GM23338 (cell line): ENCODE measurements around the gene OMA1. TPM values are rescaled to one million over a fixed set of nuclear protein-coding genes. Genes with fewer than 3 reads are reported as not detected.
"Not testable (repeated sequence)": the region's sequence is repeated elsewhere in the genome, so short reads cannot be mapped to it uniquely, and the experiment has no call there.

Experiments
- ATAC-seq: fragments of 200-7000 bp; cut with Tn5 transposase; 3 replicates; pipeline ENCODE4 v1.9.1; 2020
- DNase-seq: peaks from one replicate; pipeline ENCODE4 v3.0.0-alpha.2; 2015; ENCODE audit warnings: low spot score
- H2AFZ ChIP-seq: fragments of 200-600 bp; sonication (generic); 2 replicates; pipeline ENCODE4 v1.8.0; 2016; ENCODE audit warnings: antibody characterized with exemption, mild to moderate bottlenecking, moderate library complexity
- H3F3A ChIP-seq: fragments of 200-600 bp; sonication (generic); replicated peaks from 2 replicates; pipeline ENCODE4 v1.8.0; 2017; ENCODE audit warnings: antibody characterized with exemption, mixed run types, low read depth
- H3K27ac ChIP-seq: fragments of 200-600 bp; sonication (generic); 2 replicates; pipeline ENCODE4 v1.6.1; 2016; ENCODE audit warnings: low read depth
- H3K27me3 ChIP-seq: fragments of 200-600 bp; sonication (generic); 2 replicates; pipeline ENCODE4 v1.8.0; 2016; ENCODE audit warnings: mild to moderate bottlenecking, mixed run types, moderate library complexity; ENCODE audit not compliant: insufficient read depth
- H3K36me3 ChIP-seq: fragments of 200-600 bp; sonication (generic); 2 replicates; pipeline ENCODE4 v1.8.0; 2016; ENCODE audit warnings: mild to moderate bottlenecking; ENCODE audit not compliant: insufficient read depth
- H3K4me1 ChIP-seq: fragments of 200-600 bp; sonication (generic); 2 replicates; pipeline ENCODE4 v1.8.0; 2016; ENCODE audit warnings: mild to moderate bottlenecking, moderate library complexity; ENCODE audit not compliant: insufficient read depth
- H3K4me2 ChIP-seq: fragments of 200-600 bp; sonication (generic); 2 replicates; pipeline ENCODE4 v1.7.1; 2017; ENCODE audit warnings: mixed run types
- H3K4me3 ChIP-seq: fragments of 200-600 bp; sonication (generic); 2 replicates; pipeline ENCODE4 v1.6.1; 2016; ENCODE audit warnings: mixed run types
- H3K79me2 ChIP-seq: fragments of 200-600 bp; sonication (generic); replicated peaks from 2 replicates; pipeline ENCODE4 v1.8.0; 2017; ENCODE audit warnings: mild to moderate bottlenecking; ENCODE audit not compliant: insufficient read depth
- H3K9me2 ChIP-seq: fragments of 200-600 bp; sonication (generic); 2 replicates; pipeline ENCODE4 v1.8.0; 2017; ENCODE audit not compliant: insufficient read depth
- H4K20me1 ChIP-seq: fragments of 200-600 bp; sonication (generic); replicated peaks from 2 replicates; pipeline ENCODE4 v1.8.0; 2017; ENCODE audit warnings: mild to moderate bottlenecking; ENCODE audit not compliant: insufficient read depth
- H3K27ac Mint-ChIP-seq: 2 replicates; pipeline ENCODE4 v1.8.0; 2020; ENCODE audit warnings: inconsistent platforms, mild to moderate bottlenecking, moderate library complexity, mixed read lengths
- H3K27me3 Mint-ChIP-seq: 3 replicates; pipeline ENCODE4 v1.8.0; 2022; ENCODE audit warnings: low read depth, mild to moderate bottlenecking, moderate library complexity, mixed read lengths, inconsistent platforms; ENCODE audit not compliant: insufficient read depth, poor library complexity
- H3K36me3 Mint-ChIP-seq: 3 replicates; pipeline ENCODE4 v1.8.0; 2021; ENCODE audit warnings: low read depth, mild to moderate bottlenecking, inconsistent platforms, moderate library complexity, mixed read lengths
- H3K4me1 Mint-ChIP-seq: 3 replicates; pipeline ENCODE4 v1.8.0; 2020; ENCODE audit warnings: mild to moderate bottlenecking, inconsistent platforms, mixed read lengths
- H3K4me3 Mint-ChIP-seq: 3 replicates; pipeline ENCODE4 v1.8.0; 2021; ENCODE audit warnings: moderate library complexity, mild to moderate bottlenecking, inconsistent platforms, mixed read lengths
- H3K9me3 Mint-ChIP-seq: 3 replicates; pipeline ENCODE4 v1.8.0; 2020; ENCODE audit warnings: moderate library complexity, mild to moderate bottlenecking, inconsistent platforms, mixed read lengths
- CREB1 ChIP-seq: fragments of 250-450 bp; sonication (Bioruptor Pico); IDR thresholded peaks from 2 replicates; pipeline ENCODE4 v1.5.0; 2020; ENCODE audit warnings: low read depth, mild to moderate bottlenecking, moderate library complexity
- ZNF331 ChIP-seq: fragments of 250-450 bp; sonication (Bioruptor Pico); IDR thresholded peaks from 2 replicates; pipeline ENCODE4 v1.5.0; 2020; ENCODE audit warnings: low read depth, mild to moderate bottlenecking, moderate library complexity
- polyA plus RNA-seq: library from polyadenylated mRNA; unstranded; fragments of >200 nt; fragmentation: Nextera tagmentation; extraction: Ambion mirVana; gene quantifications from 2 replicates; pipeline ENCODE4 v1.2.1, GENCODE V29; 2016
- total RNA-seq: library from RNA; depleted of rRNA; stranded (reverse); fragments of >200 nt; shearing (Covaris generic); gene quantifications from 2 replicates; pipeline ENCODE4 v1.2.3, GENCODE V29; 2014
- TF ChIP-seq, protein P1 (sequence below): IDR thresholded peaks from 2 replicates; pipeline ENCODE4 v1.6.1; 2016; ENCODE audit warnings: antibody characterized with exemption
- TF ChIP-seq, protein P2 (sequence below): fragments of 250-450 bp; sonication (Bioruptor Pico); IDR thresholded peaks from 2 replicates; pipeline ENCODE4 v1.5.0; 2020; ENCODE audit warnings: mild to moderate bottlenecking, moderate library complexity
- TF ChIP-seq, protein P3 (sequence below): IDR thresholded peaks from one replicate; pipeline ENCODE4 v1.6.1; 2018; ENCODE audit warnings: antibody characterized with exemption; ENCODE audit not compliant: unreplicated experiment

Gene OMA1
- total and polyA plus RNA-seq, 2 experiments from 2014 or later: 21.3 to 33.1 TPM

DNA sequence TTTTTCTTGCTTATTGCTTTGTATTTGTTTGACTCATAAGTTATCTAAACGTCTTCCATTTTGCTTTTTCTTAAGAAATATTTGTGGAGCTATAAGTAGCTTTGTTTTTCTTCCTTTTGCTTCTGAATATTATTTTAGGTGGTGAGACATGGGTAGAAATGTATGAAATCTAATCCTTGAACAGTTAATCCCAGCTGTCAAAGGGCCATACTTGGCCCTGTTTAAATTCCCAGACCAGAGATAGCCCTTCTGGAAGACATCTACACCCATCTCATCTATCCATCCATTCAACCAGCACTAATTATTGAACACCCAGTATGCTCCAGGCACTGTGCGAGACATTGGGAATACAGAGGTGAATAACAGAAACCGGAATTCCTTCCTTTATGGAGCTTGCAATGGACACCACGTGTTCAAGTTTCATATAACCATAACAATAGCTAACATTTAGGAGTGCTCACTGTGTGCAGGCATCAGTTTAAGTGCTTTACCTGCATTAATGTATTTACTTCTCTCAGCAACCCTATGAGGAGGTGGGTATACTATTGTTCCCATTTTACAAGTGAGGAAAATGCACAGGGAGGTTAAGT is 21.8 kb upstream of the OMA1 start (continued):
- TF ChIP-seq, protein P1, sequence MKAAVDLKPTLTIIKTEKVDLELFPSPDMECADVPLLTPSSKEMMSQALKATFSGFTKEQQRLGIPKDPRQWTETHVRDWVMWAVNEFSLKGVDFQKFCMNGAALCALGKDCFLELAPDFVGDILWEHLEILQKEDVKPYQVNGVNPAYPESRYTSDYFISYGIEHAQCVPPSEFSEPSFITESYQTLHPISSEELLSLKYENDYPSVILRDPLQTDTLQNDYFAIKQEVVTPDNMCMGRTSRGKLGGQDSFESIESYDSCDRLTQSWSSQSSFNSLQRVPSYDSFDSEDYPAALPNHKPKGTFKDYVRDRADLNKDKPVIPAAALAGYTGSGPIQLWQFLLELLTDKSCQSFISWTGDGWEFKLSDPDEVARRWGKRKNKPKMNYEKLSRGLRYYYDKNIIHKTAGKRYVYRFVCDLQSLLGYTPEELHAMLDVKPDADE: no peak
- TF ChIP-seq CREB1 (CRISPR knock-in tag): no peak

GRCh38 chr1:58566339-58566738 is 19.8 kb upstream of the OMA1 start:
- Mint-ChIP-seq H3K9me3 (peaks cover 2% of the 10 kb centered on the region; the same call in 1 of the 3 replicates), H3K4me1 (peaks cover 31% of the 10 kb centered on the region), H3K27ac (no peak overlapping the region), H3K36me3 (no peaks in the 10 kb centered on the region), H3K4me3 (no peak overlapping the region), H3K27me3 (no peaks in the 10 kb centered on the region)
- peak; percentile 81 for ATAC-seq
- H4K20me1 ChIP-seq: no peaks in the 10 kb centered on the region
- peak overlapping the region; percentile 17; the same call in 1 of the 2 replicates for H3K4me2 ChIP-seq
- no peaks in the 10 kb centered on the region for H3K27me3 ChIP-seq
- H3K79me2 ChIP-seq: no peaks in the 10 kb centered on the region
- peaks cover 31% of the 10 kb centered on the region for H3K4me1 ChIP-seq
- no peaks in the 10 kb centered on the region for H3K9me2 ChIP-seq
- peak; percentile 66 for DNase-seq
- H3K4me3 ChIP-seq: no peak overlapping the region
- no peak overlapping the region for H3K27ac ChIP-seq
- H3K36me3 ChIP-seq: no peaks in the 10 kb centered on the region
- TF ChIP-seq ZNF331 (CRISPR knock-in tag): no peak
- TF ChIP-seq, protein P2, sequence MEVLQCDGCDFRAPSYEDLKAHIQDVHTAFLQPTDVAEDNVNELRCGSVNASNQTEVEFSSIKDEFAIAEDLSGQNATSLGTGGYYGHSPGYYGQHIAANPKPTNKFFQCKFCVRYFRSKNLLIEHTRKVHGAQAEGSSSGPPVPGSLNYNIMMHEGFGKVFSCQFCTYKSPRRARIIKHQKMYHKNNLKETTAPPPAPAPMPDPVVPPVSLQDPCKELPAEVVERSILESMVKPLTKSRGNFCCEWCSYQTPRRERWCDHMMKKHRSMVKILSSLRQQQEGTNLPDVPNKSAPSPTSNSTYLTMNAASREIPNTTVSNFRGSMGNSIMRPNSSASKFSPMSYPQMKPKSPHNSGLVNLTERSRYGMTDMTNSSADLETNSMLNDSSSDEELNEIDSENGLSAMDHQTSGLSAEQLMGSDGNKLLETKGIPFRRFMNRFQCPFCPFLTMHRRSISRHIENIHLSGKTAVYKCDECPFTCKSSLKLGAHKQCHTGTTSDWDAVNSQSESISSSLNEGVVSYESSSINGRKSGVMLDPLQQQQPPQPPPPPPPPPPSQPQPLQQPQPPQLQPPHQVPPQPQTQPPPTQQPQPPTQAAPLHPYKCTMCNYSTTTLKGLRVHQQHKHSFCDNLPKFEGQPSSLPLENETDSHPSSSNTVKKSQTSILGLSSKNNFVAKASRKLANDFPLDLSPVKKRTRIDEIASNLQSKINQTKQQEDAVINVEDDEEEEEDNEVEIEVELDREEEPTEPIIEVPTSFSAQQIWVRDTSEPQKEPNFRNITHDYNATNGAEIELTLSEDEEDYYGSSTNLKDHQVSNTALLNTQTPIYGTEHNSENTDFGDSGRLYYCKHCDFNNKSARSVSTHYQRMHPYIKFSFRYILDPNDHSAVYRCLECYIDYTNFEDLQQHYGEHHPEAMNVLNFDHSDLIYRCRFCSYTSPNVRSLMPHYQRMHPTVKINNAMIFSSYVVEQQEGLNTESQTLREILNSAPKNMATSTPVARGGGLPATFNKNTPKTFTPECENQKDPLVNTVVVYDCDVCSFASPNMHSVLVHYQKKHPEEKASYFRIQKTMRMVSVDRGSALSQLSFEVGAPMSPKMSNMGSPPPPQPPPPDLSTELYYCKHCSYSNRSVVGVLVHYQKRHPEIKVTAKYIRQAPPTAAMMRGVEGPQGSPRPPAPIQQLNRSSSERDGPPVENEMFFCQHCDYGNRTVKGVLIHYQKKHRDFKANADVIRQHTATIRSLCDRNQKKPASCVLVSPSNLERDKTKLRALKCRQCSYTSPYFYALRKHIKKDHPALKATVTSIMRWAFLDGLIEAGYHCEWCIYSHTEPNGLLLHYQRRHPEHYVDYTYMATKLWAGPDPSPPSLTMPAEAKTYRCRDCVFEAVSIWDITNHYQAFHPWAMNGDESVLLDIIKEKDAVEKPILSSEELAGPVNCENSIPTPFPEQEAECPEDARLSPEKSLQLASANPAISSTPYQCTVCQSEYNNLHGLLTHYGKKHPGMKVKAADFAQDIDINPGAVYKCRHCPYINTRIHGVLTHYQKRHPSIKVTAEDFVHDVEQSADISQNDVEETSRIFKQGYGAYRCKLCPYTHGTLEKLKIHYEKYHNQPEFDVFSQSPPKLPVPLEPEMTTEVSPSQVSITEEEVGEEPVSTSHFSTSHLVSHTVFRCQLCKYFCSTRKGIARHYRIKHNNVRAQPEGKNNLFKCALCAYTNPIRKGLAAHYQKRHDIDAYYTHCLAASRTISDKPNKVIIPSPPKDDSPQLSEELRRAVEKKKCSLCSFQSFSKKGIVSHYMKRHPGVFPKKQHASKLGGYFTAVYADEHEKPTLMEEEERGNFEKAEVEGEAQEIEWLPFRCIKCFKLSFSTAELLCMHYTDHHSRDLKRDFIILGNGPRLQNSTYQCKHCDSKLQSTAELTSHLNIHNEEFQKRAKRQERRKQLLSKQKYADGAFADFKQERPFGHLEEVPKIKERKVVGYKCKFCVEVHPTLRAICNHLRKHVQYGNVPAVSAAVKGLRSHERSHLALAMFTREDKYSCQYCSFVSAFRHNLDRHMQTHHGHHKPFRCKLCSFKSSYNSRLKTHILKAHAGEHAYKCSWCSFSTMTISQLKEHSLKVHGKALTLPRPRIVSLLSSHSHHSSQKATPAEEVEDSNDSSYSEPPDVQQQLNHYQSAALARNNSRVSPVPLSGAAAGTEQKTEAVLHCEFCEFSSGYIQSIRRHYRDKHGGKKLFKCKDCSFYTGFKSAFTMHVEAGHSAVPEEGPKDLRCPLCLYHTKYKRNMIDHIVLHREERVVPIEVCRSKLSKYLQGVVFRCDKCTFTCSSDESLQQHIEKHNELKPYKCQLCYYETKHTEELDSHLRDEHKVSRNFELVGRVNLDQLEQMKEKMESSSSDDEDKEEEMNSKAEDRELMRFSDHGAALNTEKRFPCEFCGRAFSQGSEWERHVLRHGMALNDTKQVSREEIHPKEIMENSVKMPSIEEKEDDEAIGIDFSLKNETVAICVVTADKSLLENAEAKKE (CRISPR knock-in tag): peak; percentile 92
- TF ChIP-seq, protein P3, sequence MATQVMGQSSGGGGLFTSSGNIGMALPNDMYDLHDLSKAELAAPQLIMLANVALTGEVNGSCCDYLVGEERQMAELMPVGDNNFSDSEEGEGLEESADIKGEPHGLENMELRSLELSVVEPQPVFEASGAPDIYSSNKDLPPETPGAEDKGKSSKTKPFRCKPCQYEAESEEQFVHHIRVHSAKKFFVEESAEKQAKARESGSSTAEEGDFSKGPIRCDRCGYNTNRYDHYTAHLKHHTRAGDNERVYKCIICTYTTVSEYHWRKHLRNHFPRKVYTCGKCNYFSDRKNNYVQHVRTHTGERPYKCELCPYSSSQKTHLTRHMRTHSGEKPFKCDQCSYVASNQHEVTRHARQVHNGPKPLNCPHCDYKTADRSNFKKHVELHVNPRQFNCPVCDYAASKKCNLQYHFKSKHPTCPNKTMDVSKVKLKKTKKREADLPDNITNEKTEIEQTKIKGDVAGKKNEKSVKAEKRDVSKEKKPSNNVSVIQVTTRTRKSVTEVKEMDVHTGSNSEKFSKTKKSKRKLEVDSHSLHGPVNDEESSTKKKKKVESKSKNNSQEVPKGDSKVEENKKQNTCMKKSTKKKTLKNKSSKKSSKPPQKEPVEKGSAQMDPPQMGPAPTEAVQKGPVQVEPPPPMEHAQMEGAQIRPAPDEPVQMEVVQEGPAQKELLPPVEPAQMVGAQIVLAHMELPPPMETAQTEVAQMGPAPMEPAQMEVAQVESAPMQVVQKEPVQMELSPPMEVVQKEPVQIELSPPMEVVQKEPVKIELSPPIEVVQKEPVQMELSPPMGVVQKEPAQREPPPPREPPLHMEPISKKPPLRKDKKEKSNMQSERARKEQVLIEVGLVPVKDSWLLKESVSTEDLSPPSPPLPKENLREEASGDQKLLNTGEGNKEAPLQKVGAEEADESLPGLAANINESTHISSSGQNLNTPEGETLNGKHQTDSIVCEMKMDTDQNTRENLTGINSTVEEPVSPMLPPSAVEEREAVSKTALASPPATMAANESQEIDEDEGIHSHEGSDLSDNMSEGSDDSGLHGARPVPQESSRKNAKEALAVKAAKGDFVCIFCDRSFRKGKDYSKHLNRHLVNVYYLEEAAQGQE: no peak
- H2AFZ ChIP-seq: no peak overlapping the region
- no peaks in the 10 kb centered on the region for H3F3A ChIP-seq

DNA sequence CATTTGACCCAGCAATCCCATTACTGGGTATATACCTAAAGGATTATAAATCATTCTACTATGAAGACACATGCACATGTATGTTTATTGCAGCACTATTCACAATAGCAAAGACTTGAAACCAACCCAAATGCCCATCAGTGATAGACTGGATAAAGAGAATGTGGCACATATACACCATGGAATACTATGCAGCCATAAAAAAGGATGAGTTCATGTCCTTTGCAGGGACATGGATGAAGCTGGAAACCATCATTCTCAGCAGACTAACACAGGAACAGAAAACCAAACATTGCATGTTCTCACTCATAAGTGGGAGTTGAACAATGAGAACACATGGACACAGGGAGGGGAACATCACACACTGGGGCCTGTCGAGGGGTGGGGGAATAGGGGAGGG is 17.2 kb upstream of the OMA1 start:
- H3K36me3 ChIP-seq, H3K27ac ChIP-seq, H3K4me3 Mint-ChIP-seq, H3K4me2 ChIP-seq, H3K4me3 ChIP-seq, H3K27me3 Mint-ChIP-seq, H2AFZ ChIP-seq, H3K9me3 Mint-ChIP-seq, H3K27ac Mint-ChIP-seq, H4K20me1 ChIP-seq, H3K79me2 ChIP-seq, DNase-seq, H3K27me3 ChIP-seq, H3K36me3 Mint-ChIP-seq, H3F3A ChIP-seq, H3K9me2 ChIP-seq, ATAC-seq: not testable (repeated sequence)
- peaks cover 24% of the 10 kb centered on the region for H3K4me1 Mint-ChIP-seq
- peaks cover 25% of the 10 kb centered on the region for H3K4me1 ChIP-seq
